ENCODE results near the gene THUMPD3.

- TF ChIP-seq CTCF (IDR thresholded peaks at IDR 0.05) (no peak), POLR2A (IDR thresholded peaks at IDR 0.05) (peak in 1 of 2 donors; percentile 74)
These were observed 34.6 kb downstream of the THUMPD3 start, which contains the start of gene SETD5 for GRCh38 chr3:9397332-9397905.

Data from lower leg skin (tissue), 3 donors.